Stimulated activated naive CD8-positive, alpha-beta T cell treated with anti-CD3 and anti-CD28 coated beads, Interleukin-15, amount 100 ng/mL, for 72 hours (primary cell): ENCODE results near the gene NKAIN2.

Experiments
- ATAC-seq: fragments of 150-1000 bp; cut with Tn5 transposase; 2 replicates; pipeline ENCODE4 v1.10.0; 2021; ENCODE audit warnings: mild to moderate bottlenecking, moderate library complexity
- DNase-seq, 2 donors: peaks; one replicate each; pipeline ENCODE4 v3.0.0; 2021 to 2022
- H3K27ac Mint-ChIP-seq, 2 donors: one replicate each; pipeline ENCODE4 v1.8.0; 2022; ENCODE audit warnings: mild to moderate bottlenecking in 2 of 2, mixed read lengths in 2 of 2, moderate library complexity in 2 of 2
- H3K27me3 Mint-ChIP-seq: one replicate; pipeline ENCODE4 v1.8.0; 2022; ENCODE audit warnings: mixed read lengths
- H3K4me1 Mint-ChIP-seq: one replicate; pipeline ENCODE4 v1.8.0; 2022; ENCODE audit warnings: mild to moderate bottlenecking, mixed read lengths
- H3K4me3 Mint-ChIP-seq, 2 donors: one replicate each; pipeline ENCODE4 v1.8.0; 2022; ENCODE audit warnings: mild to moderate bottlenecking in 2 of 2, mixed read lengths in 2 of 2, moderate library complexity in 1 of 2
- H3K9me3 Mint-ChIP-seq, 2 donors: one replicate each; pipeline ENCODE4 v1.8.0; 2022; ENCODE audit warnings: mixed read lengths in 2 of 2

Gene NKAIN2

DNA sequence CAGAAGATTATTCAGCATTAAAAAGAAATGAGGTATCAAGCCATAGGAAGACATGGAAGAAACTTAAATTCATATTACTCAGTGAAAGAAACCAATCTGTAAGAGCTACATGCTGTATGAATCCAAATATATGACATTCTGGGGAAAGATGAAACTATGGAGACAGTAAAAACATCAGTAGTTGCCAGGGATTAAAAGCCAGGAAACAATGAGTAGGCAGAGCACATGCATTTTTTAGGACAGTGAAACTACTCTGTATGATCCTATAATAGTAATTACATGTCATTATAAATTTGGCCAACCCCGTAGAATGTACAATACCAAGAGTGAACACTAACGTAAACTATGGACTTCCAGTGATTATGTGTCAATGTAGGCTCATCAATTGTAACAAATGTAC, 1065.8 kb downstream of the NKAIN2 start:
- no peak for ATAC-seq
- Mint-ChIP-seq H3K4me1 (no peaks in the 10 kb centered on the region), H3K9me3 (no peaks in the 10 kb centered on the region), H3K27me3 (peaks cover 17% of the 10 kb centered on the region), H3K27ac (no peak overlapping the region), H3K4me3 (no peak overlapping the region)
- no peak for DNase-seq

DNA sequence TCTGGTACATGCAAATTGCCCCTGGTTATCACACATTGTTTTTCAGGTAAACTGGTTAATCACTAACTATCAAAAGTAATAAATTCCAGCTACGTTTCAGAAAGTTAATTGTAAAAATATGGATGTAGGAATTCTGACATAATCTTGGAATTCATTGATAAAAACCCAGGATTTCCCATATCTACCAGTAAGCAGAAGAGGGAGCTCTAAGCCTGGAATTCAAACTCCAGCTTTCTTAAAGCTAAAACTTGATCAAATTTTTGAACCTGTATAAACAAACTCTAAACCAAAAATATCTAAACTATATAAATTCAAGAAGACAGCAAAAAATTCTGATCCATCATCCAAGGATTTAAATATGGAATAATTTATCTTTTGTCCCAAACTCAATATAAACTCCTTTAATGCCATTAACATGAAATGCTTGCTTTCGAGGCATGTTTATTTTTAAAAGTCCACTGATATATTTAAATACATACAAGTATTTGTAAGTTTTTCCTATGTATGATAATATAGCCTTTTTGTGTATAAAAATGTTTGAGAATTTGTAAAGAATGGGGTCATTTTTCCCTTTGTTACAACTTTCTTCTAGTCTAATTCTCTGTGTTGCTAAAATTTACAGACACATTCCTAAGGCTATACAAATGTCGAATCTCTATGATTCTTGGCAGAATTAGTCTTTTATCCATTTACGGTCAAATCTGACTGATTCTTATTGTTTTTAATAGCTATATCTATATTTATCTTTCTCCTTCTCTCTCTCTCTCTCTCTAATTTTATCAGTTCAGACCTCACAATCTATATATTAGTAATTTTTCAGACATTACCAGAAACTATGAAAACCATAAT, 1067.2 kb downstream of the NKAIN2 start:
- ATAC-seq (no peak), DNase-seq (no peak)
- H3K27ac Mint-ChIP-seq, result no peak overlapping the region
- H3K27me3 Mint-ChIP-seq, result peaks cover 13% of the 10 kb centered on the region
- H3K9me3 Mint-ChIP-seq, result no peaks in the 10 kb centered on the region
- no peaks in the 10 kb centered on the region for H3K4me1 Mint-ChIP-seq
- H3K4me3 Mint-ChIP-seq, result no peak overlapping the region

DNA sequence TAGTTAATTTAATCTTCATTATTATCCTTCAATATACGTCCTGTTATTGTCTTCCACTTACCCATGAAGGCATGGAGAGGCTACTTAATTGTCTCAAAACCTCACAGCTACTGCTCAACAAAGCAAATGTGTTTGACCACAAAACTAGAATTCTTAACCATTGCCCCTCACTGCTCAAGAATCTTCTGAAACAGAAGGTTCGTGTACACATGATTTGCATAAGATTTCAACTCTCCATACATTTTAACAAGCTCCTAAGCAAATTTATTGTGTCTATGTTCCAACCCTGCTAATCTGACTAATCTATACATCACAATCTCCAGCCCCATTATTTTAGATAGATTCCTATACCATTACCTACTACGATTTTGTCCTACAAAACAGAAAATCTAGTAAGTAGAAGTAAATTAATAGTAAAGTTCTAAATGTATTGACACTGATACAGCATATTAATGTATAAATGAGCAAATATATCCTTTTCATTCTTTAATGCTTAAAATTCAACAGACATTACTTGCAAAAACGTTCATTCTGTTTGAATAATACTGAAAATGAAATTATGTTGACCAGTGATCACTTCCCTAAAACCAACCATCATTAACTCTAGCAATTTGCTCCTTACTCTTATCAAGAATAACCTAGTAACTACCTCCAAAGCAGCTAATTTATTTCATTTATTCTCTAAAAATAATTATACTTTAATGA, 1068.8 kb downstream of the NKAIN2 start:
- H3K27me3 Mint-ChIP-seq, result peaks cover 13% of the 10 kb centered on the region
- H3K9me3 Mint-ChIP-seq, result no peaks in the 10 kb centered on the region
- no peak overlapping the region for H3K4me3 Mint-ChIP-seq
- ATAC-seq, result no peak
- DNase-seq, result no peak
- no peak overlapping the region for H3K27ac Mint-ChIP-seq
- H3K4me1 Mint-ChIP-seq, result no peaks in the 10 kb centered on the region

DNA sequence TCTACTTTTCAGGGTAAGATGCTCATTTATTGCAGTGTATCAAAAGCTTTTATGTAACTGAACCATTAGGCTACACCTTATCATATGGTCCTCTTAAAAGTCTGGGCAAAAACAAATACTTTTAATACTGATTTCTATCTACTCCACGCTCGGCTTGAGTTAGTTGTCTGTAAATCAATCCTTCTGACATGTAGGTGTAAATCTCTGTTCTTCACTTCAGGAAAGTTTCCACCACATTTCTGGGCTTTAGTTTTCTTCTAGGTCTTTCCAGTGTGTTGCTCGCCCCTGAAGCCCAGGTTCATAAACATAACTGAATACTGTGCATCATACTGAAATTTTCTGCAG, 1069.4 kb downstream of the NKAIN2 start:
- DNase-seq (no peak), ATAC-seq (no peak)
- H3K27ac Mint-ChIP-seq, result no peak overlapping the region
- H3K27me3 Mint-ChIP-seq, result peaks cover 16% of the 10 kb centered on the region
- H3K9me3 Mint-ChIP-seq, result no peaks in the 10 kb centered on the region
- H3K4me1 Mint-ChIP-seq, result no peaks in the 10 kb centered on the region
- H3K4me3 Mint-ChIP-seq, result no peak overlapping the region
